IPS-18c (cell line): ENCODE measurements around the gene PDE4DIP.
"Not testable (repeated sequence)": the region's sequence is repeated elsewhere in the genome, so short reads cannot be mapped to it uniquely, and the experiment has no call there.

Experiments used
- H3K4me3 ChIP-seq: 2 replicates; pipeline ENCODE4 v1.7.0; 2013; ENCODE audit warnings: low read depth, mild to moderate bottlenecking, low read length, moderate library complexity; ENCODE audit not compliant: insufficient read depth
- H3K9me3 ChIP-seq: one replicate; pipeline ENCODE4 v1.6.1; 2013; ENCODE audit warnings: mild to moderate bottlenecking, low read length, moderate library complexity; ENCODE audit not compliant: control insufficient read depth, insufficient read depth

PDE4DIP gene

GRCh38 chr1:148952253-148952937 is 108.2 kb downstream of the PDE4DIP start:
- H3K4me3 ChIP-seq = peak overlapping the region; percentile 65
- H3K9me3 ChIP-seq = not testable (repeated sequence)

DNA sequence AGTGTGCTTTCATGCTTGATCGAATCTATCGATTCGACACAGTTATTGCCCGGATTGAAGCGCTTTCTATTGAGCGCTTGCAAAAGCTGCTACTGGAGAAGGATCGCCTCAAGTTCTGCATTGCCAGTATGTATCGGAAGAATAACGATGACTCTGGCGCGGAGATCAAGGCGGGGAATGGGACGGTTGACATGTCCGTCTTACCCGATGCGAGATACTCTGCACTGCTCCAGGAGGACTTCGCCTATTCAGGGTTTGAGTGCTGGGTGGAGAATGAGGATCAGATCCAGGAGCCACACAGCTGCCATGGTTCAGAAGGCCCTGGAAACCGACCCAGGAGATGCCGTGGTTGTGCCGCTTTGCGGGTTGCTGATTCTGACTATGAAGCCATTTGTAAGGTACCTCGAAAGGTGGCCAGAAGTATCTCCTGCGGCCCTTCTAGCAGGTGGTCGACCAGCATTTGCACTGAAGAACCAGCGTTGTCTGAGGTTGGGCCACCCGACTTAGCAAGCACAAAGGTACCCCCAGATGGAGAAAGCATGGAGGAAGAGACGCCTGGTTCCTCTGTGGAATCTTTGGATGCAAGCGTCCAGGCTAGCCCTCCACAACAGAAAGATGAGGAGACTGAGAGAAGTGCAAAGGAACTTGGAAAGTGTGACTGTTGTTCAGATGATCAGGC is 108.8 kb downstream of the PDE4DIP start:
- H3K9me3 ChIP-seq = not testable (repeated sequence)
- H3K4me3 ChIP-seq = peak overlapping the region; percentile 65

- H3K4me3 ChIP-seq, H3K9me3 ChIP-seq: not testable (repeated sequence)
Measured at GRCh38 chr1:148953730-148954129, 109.5 kb downstream of the PDE4DIP start.

- H3K4me3 ChIP-seq, H3K9me3 ChIP-seq: not testable (repeated sequence)
Measured at GRCh38 chr1:148958343-148958742, 114.1 kb downstream of the PDE4DIP start.

DNA sequence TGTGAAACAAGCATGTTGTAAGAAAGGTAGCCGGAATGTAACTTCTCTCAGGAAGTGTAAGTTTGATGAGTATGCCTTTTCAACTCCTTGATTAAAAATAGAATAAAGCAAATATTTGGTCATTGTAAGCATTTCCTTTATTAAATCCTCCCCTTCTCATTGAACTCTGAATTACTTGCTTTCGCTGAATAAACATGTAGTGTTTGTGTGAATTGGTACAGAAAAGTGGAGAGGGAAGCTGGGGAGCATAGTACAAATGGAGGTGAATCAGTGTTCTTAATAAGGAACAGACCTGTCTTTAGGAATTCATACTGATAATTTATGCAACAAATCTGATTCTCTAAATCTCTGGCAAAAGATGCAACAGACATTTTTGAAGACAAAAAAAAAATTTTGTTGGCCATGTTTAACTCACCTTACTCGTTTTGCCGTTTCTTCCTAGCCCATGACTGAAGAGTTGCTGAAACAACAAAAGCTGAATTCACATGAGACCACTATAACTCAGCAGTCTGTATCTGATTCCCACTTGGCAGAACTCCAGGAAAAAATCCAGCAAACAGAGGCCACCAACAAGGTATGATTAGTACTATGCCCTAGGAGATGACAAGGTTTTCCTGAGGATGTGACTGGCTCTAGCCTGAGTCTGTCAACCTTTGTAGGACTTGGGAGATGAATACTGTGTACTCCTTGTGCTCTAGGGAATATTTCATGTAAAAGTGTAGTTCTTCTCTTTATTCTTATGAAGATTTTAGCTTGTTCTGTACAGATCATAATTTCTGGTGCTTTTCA is 116.2 kb downstream of the PDE4DIP start:
- not testable (repeated sequence) for H3K9me3 ChIP-seq, H3K4me3 ChIP-seq

DNA sequence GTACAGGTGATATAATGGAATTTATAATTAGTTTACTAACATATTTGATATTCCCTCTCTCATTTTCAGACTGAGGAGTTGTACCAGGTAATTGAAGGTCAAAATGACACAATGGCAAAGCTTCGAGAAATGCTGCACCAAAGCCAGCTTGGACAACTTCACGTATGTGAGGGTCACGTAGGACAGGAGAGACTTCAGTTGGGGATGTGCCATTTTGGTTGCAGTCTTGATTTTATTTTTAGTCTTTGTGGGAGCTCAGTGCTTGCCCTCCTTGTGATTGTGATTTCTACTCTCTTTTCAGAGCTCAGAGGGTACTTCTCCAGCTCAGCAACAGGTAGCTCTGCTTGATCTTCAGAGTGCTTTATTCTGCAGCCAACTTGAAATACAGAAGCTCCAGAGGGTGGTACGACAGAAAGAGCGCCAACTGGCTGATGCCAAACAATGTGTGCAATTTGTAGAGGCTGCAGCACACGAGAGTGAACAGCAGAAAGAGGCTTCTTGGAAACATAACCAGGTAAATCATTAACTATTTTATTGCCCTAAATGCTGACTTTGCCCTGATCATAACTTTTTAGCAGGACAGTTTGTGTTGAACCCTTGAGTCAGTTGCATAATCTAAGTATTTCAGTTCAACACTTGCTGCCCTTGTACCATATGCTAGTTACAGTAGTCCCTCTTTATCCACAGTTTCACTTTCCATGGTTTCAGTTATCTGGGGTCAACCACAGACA is 118.1 kb downstream of the PDE4DIP start:
- H3K4me3 ChIP-seq = not testable (repeated sequence)

DNA sequence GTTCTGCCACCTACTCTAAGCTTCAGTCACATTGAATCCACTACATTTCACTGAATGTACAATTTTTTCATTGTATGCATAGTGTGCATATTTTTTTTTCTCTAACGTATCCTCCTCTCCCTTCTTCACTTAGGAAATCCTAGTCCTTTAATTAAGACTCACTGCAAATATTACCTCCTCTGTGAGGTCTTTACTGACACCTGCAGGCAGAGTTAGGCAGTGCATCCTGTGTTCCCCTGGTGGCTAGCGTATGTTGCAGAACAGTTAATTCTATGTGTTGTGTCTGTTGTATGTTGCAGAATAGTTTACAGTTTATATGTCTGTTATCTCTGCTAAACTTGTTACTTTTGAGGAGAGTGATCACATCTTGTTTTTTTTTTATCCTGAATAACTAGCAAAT is 121.9 kb downstream of the PDE4DIP start:
- not testable (repeated sequence) for H3K4me3 ChIP-seq, H3K9me3 ChIP-seq

More for the DNA sequence above, 118.1 kb downstream of the PDE4DIP start:
- H3K9me3 ChIP-seq = not testable (repeated sequence)

- H3K4me3 ChIP-seq = not testable (repeated sequence)
Measured at GRCh38 chr1:148967580-148967979, 123.4 kb downstream of the PDE4DIP start.

DNA sequence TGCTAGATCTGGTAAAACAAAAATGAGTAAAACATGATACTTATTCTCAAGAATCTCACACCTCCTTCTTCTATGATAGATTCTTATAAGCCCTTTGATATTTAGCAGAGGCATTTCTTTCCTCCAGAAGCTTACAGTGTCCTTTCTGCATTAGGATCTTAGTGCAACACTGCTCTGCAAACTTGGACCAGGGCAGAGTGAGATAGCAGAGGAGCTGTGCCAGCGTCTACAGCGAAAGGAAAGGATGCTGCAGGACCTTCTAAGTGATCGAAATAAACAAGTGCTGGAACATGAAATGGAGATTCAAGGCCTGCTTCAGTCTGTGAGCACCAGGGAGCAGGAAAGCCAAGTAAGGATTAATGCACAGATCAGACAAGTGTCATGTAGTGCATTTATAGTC is 124.5 kb downstream of the PDE4DIP start:
- not testable (repeated sequence) for H3K4me3 ChIP-seq, H3K9me3 ChIP-seq

More at GRCh38 chr1:148967580-148967979, 123.4 kb downstream of the PDE4DIP start:
- H3K9me3 ChIP-seq = not testable (repeated sequence)

GRCh38 chr1:148969126-148969525 is 124.9 kb downstream of the PDE4DIP start:
- H3K4me3 ChIP-seq, H3K9me3 ChIP-seq: not testable (repeated sequence)

DNA sequence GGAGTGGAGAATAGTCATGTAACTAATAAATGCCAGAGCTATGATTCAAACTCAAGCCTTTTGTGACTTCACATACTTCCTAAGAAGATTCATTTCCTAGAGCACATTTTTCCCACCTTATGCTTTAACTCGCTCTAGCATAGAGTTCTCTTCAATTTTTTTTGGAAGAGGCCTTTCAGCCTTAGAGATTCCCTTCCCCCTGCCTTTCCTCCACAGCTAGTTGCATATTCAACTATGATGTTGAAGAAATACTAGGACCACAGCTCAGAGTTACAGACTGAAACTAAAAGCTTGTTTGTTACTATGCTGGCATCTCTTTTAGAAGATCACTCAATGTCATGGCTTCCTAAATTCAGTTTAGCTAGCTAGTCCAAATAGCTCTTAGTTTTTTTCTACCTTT is 131.2 kb downstream of the PDE4DIP start:
- H3K9me3 ChIP-seq, H3K4me3 ChIP-seq: not testable (repeated sequence)

- not testable (repeated sequence) for H3K9me3 ChIP-seq, H3K4me3 ChIP-seq
Measured at GRCh38 chr1:148975866-148976537, 131.8 kb downstream of the PDE4DIP start.

DNA sequence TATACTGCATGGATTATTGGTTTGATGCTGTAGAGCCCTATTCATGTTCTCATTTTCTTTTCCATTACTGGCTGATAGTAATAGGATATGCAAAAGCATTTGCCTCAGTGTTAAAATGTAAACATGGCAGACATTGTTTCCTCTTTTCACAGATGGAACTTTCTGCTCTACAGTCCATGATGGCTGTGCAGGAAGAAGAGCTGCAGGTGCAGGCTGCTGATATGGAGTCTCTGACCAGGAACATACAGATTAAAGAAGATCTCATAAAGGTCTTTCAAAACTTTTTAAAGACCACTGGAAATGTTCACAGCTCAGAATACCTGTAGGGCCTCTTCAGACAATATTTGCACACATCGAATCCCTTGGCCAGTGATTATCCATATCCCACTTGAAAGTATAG is 133.6 kb downstream of the PDE4DIP start:
- not testable (repeated sequence) for H3K9me3 ChIP-seq, H3K4me3 ChIP-seq

DNA sequence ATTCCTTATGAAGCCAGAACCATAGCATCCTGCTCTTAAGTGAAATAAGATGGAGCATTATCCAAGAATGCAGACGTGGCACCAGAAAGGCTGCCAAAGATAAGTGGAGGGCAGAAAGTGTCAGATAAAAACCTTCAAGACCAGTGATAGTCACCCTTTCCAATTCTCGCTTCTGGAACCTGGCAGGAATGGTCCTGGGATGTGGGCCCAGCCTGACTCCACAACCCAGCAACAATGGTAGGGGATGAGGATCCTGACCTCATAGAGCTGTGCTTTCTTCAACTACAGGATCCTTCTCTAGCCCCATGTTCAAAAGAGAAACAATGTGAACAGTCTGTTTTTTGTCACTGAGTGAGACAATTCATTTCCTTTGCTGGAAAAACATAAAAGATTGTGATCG is 145.2 kb downstream of the PDE4DIP start:
- H3K9me3 ChIP-seq, H3K4me3 ChIP-seq: not testable (repeated sequence)

- not testable (repeated sequence) for H3K4me3 ChIP-seq, H3K9me3 ChIP-seq
Measured at GRCh38 chr1:148990233-148990788, 146.1 kb downstream of the PDE4DIP start.

DNA sequence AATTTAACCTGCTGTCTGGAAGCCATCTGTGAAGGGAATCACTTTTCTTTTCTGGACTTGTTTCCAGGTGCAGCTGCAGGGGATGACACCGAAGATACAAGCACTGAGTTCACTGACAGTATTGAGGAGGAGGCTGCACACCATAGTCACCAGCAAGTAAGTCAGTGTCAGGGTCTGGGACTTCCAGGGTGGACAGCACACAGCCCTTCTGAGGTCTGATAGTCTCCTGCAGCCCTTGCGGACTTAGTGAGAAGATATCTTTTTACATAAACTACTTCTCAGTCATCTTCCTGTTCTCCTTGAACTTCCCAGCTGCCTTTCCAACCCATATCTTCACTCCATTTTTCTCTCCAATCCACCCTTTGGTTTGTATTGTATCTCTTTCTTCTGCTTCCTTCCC is 147.6 kb downstream of the PDE4DIP start:
- not testable (repeated sequence) for H3K9me3 ChIP-seq, H3K4me3 ChIP-seq

DNA sequence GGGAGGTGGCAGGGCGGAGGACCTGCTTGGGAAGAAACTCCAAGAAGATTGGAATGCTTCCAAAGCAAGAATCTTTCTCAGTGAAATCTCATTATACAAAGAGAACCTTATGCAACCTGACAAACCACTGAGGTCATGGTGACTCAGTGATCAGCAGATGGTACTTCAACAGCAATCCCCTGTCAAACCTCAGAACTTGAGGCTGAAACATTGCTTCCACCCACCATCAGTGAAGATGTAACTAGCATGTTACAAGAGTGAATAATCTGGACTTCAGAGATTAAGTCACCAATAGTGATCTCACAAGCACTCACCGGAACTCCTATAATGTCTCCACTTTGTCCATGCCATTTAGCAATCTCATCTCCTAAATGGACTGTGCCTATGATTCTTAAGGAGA is 148.1 kb downstream of the PDE4DIP start:
- H3K9me3 ChIP-seq, H3K4me3 ChIP-seq: not testable (repeated sequence)
